ENCODE measurements around the gene BORCS5. TPM values are rescaled to one million over a fixed set of nuclear protein-coding genes. Genes with fewer than 3 reads are reported as not detected.

The BORCS5 gene
- total and polyA plus RNA-seq, 2 of the 4 experiments (the other 2 are of a cell fraction) = 14.4 to 18.3 TPM

DNA sequence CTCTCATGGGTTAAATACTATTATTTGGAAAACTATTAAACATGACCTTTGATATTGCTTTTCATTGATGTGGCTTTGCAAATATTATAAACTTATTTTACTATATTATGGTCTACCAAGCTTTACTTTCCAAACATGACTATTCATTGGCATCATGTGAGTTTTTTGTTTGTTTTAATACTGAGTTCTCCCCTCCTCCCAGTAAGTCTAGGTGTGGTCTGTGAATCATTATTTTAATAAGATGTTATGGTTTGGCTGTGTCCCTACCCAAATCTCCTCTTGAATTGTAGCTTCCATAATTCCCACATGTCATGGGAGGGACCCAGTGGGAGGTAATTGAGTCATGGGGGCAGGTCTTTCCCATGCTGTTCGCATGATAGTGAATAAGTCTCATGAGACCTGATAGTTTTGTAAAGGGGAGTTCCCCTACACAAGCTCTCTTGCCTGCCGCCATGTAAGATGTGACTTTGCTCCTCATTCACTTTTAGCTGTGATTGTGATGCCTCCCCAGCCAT is 80.0 kb downstream of the BORCS5 start:
- BruUV-seq (replicated peaks) = no TSS peak
- Histone ChIP-seq H3K9ac (ENCODE audit: low read depth, low read length) (no peak overlapping the region), H3K27me3 (ENCODE audit: control insufficient read depth, insufficient read depth, low read length) (no peaks in the 10 kb centered on the region), H2BK20ac (ENCODE audit: low read depth, low read length) (no peak overlapping the region), H3K23ac (ENCODE audit: low read depth, low read length) (no peak overlapping the region), H3K9me1 (ENCODE audit: insufficient read depth, low read length) (peaks cover 8% of the 10 kb centered on the region), H3K36me3 (ENCODE audit: control insufficient read depth, insufficient read depth, low read length) (no peaks in the 10 kb centered on the region), H2BK5ac (ENCODE audit: low read depth, low read length, poor library complexity, severe bottlenecking) (no peak overlapping the region), H3K9me3 (ENCODE audit: control insufficient read depth, insufficient read depth, low read length) (no peaks in the 10 kb centered on the region), H3K79me1 (ENCODE audit: low read depth in 1 of 2, low read length in 2 of 2) (0 out of 4 replicates have a peak, but pooled peaks cover 0 to 12% of the 10 kb centered on the region in 2 experiments), H3K56ac (ENCODE audit: extremely low read depth, insufficient read depth, low read length) (no peak overlapping the region), H3K4me1 (ENCODE audit: control insufficient read depth, insufficient read depth, low read length) (peaks cover 15% of the 10 kb centered on the region), H2BK120ac (ENCODE audit: low read depth, low read length) (no peak overlapping the region), H2BK15ac (ENCODE audit: low read depth, low read length) (no peak overlapping the region), H3K4me2 (ENCODE audit: low read depth, low read length) (no peak overlapping the region), H4K8ac (ENCODE audit: low read depth in 2 of 2, low read length in 2 of 2) (no peak overlapping the region), H3K27ac (ENCODE audit: insufficient read depth, low read length) (no peak overlapping the region), H3K4ac (ENCODE audit: low read depth, low read length) (no peak overlapping the region), H3K18ac (ENCODE audit: low read depth, low read length) (no peak overlapping the region), H2AFZ (replicated peaks; ENCODE audit: low read length, poor library complexity) (no peak overlapping the region), H3K14ac (replicated peaks; ENCODE audit: low read depth, low read length) (no peak overlapping the region), H3K4me3 (ENCODE audit: insufficient read depth, low read depth, low read length) (no peak overlapping the region), H4K91ac (ENCODE audit: insufficient read depth, low read depth, low read length) (no peak overlapping the region), H4K5ac (ENCODE audit: low read depth, low read length) (no peak overlapping the region), H4K20me1 (ENCODE audit: insufficient read depth, low read length) (no peaks in the 10 kb centered on the region), H2AK5ac (ENCODE audit: low read depth, low read length) (no peak overlapping the region), H2AK9ac (replicated peaks; ENCODE audit: low read depth, low read length, poor library complexity) (no peak overlapping the region)
- dilution Hi-C loops (cut with HindIII; ENCODE audit: low sequenced_read_pairs, unreplicated experiment) = no loop called here
- TF ChIP-seq CEBPB (IDR thresholded peaks at IDR 0.05; ENCODE audit: low read depth, low read length) (no peak), MAZ (IDR thresholded peaks at IDR 0.05; ENCODE audit: borderline replicate concordance, low read depth, low read length) (no peak), NFE2L2 (IDR thresholded peaks at IDR 0.05; ENCODE audit: low read depth, low read length) (no peak)
- DNase-seq (no peak), ATAC-seq (ENCODE audit: low read depth) (no peak)
- CTCF ChIA-PET = no interaction called here
- POLR2A ChIA-PET (ENCODE audit: unreplicated experiment) = no interaction called here
- WGBS, 2 experiments (ENCODE audit: extremely low coverage in 2 of 2, insufficient read length in 1 of 2) = no CpG with 5 or more reads among the region's 2 CpGs
- intact Hi-C loops (cut with micrococcal nuclease) = no loop called here
- in situ Hi-C loops (cut with MboI; ENCODE audit: low sequenced_read_pairs) = no loop called here

Measured in IMR-90 (cell line).